GM23338 (cell line): ENCODE measurements around the gene CALML5. TPM values are rescaled to one million over a fixed set of nuclear protein-coding genes. Genes with fewer than 3 reads are reported as not detected.

Experiments
- EZH2 ChIP-seq: fragments of 200-600 bp; sonication (generic); IDR thresholded peaks from one replicate; pipeline ENCODE4 v1.8.0; 2017; ENCODE audit warnings: antibody characterized with exemption, mild to moderate bottlenecking, low read depth; ENCODE audit not compliant: unreplicated experiment
- EZH2phosphoT487 ChIP-seq: fragments of 200-600 bp; sonication (generic); IDR thresholded peaks from one replicate; pipeline ENCODE4 v1.8.1; 2018; ENCODE audit warnings: antibody characterized with exemption; ENCODE audit not compliant: unreplicated experiment
- JUNB ChIP-seq: IDR thresholded peaks from one replicate; pipeline ENCODE4 v1.6.1; 2016; ENCODE audit warnings: antibody characterized with exemption; ENCODE audit not compliant: unreplicated experiment
- NANOG ChIP-seq: IDR thresholded peaks from 2 replicates; pipeline ENCODE4 v1.6.1; 2016; ENCODE audit warnings: antibody characterized with exemption, borderline replicate concordance
- POLR2AphosphoS5 ChIP-seq: IDR thresholded peaks from 2 replicates; pipeline ENCODE4 v1.6.1; 2016; ENCODE audit warnings: antibody characterized with exemption, low read depth
- REST ChIP-seq: IDR thresholded peaks from one replicate; pipeline ENCODE4 v1.6.1; 2018; ENCODE audit warnings: antibody characterized with exemption; ENCODE audit not compliant: unreplicated experiment
- ZNF114 ChIP-seq: fragments of 250-450 bp; sonication (Bioruptor Pico); IDR thresholded peaks from 2 replicates; pipeline ENCODE4 v1.5.0; 2020; ENCODE audit warnings: mild to moderate bottlenecking, moderate library complexity
- ZNF331 ChIP-seq: fragments of 250-450 bp; sonication (Bioruptor Pico); IDR thresholded peaks from 2 replicates; pipeline ENCODE4 v1.5.0; 2020; ENCODE audit warnings: low read depth, mild to moderate bottlenecking, moderate library complexity
- ZNF462 ChIP-seq: fragments of 250-450 bp; sonication (Bioruptor Pico); IDR thresholded peaks from 2 replicates; pipeline ENCODE4 v1.5.0; 2020; ENCODE audit warnings: mild to moderate bottlenecking, moderate library complexity
- polyA plus RNA-seq: library from polyadenylated mRNA; unstranded; fragments of >200 nt; fragmentation: Nextera tagmentation; extraction: Ambion mirVana; gene quantifications from 2 replicates; pipeline ENCODE4 v1.2.1, GENCODE V29; 2016
- total RNA-seq: library from RNA; depleted of rRNA; stranded (reverse); fragments of >200 nt; shearing (Covaris generic); gene quantifications from 2 replicates; pipeline ENCODE4 v1.2.3, GENCODE V29; 2014

The CALML5 gene
- total and polyA plus RNA-seq, 2 experiments from 2014 or later = 0.40 TPM; not detected in 1

GRCh38 chr10:5543623-5544022 lies 44.3 kb upstream of the CALML5 start (continued):
- TF ChIP-seq ZNF462 (CRISPR knock-in tag) (no peak), NANOG (no peak), EZH2phosphoT487 (no peak), REST (no peak), POLR2AphosphoS5 (no peak), ZNF331 (CRISPR knock-in tag) (no peak), ZNF114 (CRISPR knock-in tag) (no peak), EZH2 (no peak), JUNB (no peak)
